Measurements from ENCODE around the gene SMU1.
A peak's percentile ranks its signal among the peaks of the same experiment; 100 is the strongest.
"Not testable (repeated sequence)": the region's sequence is repeated elsewhere in the genome, so short reads cannot be mapped to it uniquely, and the experiment has no call there.

Gene SMU1

DNA sequence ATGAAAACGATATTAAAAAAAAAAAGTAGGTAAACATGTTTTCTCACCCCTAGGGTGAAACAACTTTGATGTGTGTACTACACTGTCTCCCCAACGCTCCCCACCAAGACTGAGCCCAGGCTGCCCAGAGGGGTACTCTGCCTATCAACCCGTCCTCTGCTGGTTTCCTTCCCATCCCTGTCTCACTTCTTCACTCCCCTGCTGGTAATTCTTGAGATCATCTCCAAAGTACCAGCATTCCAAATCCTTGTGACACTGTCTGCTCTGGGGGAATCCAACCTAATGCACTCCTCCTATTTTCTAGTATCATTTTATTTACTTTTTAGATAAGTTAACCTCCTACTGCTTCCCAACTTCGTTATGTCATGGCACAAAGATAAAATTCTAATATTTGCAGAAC lies 68.7 kb downstream of the SMU1 start:
- TF ChIP-seq, protein P1, sequence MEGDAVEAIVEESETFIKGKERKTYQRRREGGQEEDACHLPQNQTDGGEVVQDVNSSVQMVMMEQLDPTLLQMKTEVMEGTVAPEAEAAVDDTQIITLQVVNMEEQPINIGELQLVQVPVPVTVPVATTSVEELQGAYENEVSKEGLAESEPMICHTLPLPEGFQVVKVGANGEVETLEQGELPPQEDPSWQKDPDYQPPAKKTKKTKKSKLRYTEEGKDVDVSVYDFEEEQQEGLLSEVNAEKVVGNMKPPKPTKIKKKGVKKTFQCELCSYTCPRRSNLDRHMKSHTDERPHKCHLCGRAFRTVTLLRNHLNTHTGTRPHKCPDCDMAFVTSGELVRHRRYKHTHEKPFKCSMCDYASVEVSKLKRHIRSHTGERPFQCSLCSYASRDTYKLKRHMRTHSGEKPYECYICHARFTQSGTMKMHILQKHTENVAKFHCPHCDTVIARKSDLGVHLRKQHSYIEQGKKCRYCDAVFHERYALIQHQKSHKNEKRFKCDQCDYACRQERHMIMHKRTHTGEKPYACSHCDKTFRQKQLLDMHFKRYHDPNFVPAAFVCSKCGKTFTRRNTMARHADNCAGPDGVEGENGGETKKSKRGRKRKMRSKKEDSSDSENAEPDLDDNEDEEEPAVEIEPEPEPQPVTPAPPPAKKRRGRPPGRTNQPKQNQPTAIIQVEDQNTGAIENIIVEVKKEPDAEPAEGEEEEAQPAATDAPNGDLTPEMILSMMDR (IDR thresholded peaks at IDR 0.05; ENCODE audit: low read depth, low read length, missing control alignments) = no peak
- H3K4me3 ChIP-seq (replicated peaks; ENCODE audit: low read depth, low read length) = no peak overlapping the region
- no peak for DNase-seq (ENCODE audit: extremely low read depth, low read depth)

DNA sequence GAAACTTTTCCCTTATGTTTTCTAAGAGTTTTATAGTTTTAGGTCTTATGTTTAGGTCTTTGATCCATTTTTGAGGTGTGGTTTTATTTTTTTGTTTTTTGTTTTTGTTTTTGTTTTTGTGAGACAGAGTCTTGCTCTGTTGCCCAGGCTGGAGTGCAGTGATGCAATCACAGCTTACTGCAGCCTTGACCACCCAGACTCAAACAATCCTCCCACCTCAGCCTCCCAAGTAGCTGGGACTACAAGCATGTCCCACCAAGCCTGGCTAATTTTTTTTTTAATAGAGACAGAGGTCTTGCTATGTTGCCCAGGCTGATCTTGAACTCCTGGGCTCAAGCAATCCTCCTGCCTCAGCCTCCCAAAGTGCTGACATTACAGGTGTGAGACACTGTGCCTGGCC lies 71.1 kb downstream of the SMU1 start:
- not testable (repeated sequence) for H3K4me3 ChIP-seq (replicated peaks; ENCODE audit: low read depth, low read length); DNase-seq (ENCODE audit: extremely low read depth, low read depth)

DNA sequence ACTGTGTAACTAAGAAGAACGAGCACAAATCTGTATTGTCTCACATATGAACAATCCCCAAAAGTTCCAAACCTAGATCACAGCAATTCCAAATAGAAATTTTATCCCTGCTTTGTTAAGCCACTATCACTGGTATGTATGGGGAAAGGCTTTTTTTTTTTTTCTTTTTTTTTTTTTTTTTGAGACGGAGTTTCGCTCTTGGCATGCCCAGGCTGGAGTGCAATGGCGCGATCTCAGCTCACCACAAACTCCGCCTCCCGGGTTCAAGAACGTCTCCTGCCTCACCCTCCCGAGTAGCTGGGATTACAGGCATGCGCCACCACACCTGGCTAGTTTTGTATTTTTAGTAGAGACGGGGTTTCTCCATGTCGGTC lies 75.8 kb downstream of the SMU1 start:
- H3K4me3 ChIP-seq (replicated peaks; ENCODE audit: low read depth, low read length) = peak overlapping the region; percentile 70
- DNase-seq (ENCODE audit: extremely low read depth, low read depth) = not testable (repeated sequence)

DNA sequence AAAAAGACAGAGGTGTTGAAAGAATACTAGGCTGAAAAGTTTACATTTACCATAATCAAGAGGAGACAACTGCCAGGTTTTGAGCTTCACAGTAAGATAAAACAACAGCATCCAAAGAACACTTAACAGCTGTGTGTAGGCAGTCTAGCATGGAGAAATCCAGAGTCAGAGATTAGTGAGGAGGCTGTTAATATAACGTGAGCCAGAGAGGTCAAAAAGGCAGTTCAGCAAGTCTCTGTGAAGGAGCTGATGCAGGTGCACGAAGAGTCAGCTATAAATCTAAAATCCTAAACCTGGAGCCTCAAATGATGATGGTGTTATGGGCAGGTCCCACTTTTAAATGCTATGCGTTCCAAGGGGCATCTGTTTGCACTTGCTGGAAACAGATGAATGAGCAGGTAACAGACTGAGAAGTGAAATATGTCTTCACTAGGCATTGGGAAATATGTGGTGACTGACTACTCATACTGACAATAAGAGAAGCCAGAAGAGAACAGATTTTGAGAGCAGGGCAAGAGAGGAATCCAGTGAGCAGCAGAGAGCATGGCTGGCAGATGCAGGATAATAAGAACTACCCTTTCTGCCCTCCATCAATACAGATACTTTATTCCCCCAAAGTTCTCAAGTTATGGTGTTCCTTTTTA lies 83.8 kb downstream of the SMU1 start:
- TF ChIP-seq, protein P1 (IDR thresholded peaks at IDR 0.05; ENCODE audit: low read depth, low read length, missing control alignments) = no peak
- no peak overlapping the region for H3K4me3 ChIP-seq (replicated peaks; ENCODE audit: low read depth, low read length)

DNA sequence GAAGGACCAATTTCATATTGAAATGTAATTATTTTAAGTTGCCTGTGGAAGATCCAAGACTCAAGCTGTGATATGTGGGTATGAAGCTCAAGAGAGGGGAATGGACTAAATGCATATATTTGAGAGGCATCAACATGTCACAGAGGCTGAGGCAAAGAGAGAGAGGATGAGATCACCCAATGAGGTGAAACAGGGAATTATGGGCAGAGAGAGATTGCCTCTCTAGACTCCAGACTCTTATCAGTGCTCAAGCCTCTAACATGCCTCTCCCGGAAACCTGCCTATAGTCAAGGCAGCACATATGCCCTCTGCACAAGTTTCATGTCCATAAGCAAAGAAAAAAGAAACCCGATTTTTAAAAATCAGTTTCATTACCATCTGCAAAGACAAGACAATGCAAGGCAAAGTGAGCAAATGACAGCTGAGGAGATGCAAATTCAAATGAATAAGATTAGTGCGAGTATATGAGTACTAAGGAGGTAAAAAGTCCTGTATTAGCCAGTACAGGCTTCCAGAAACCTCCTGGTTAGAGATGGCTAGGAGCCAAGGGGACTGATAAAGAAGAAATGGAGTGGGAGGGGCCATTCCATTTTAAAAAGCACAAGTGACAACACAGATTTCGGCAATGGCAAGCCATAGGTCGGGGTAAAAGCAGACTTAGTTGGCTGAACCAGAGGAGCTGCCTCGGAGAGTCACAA lies 84.4 kb downstream of the SMU1 start:
- no peak overlapping the region for H3K4me3 ChIP-seq (replicated peaks; ENCODE audit: low read depth, low read length)
- TF ChIP-seq, protein P1 (IDR thresholded peaks at IDR 0.05; ENCODE audit: low read depth, low read length, missing control alignments) = no peak
- DNase-seq (ENCODE audit: extremely low read depth, low read depth) = no peak

More for the DNA sequence above, 83.8 kb downstream of the SMU1 start:
- DNase-seq (ENCODE audit: extremely low read depth, low read depth) = no peak

All from HFF-Myc (cell line).